Astrocyte (in vitro differentiated cells and primary cell): ENCODE results near the gene SYTL2. TPM values are rescaled to one million over a fixed set of nuclear protein-coding genes. Genes with fewer than 3 reads are reported as not detected.

ENCODE experiments used
- DNase-seq: peaks from one replicate; pipeline ENCODE4 v3.0.0-alpha.2; 2010; ENCODE audit warnings: low read depth
- FAIRE-seq: peaks from 2 replicates; lab custom pipeline; 2011; peaks lifted over from hg19 to GRCh38; lab: Jason Lieb, UNC
- H2AFZ ChIP-seq: 2 replicates; pipeline ENCODE4 v1.6.0; 2012; ENCODE audit warnings: low read depth, low read length, inconsistent platforms
- H3K27ac ChIP-seq: 2 replicates; pipeline ENCODE4 v1.5.1; 2011; ENCODE audit warnings: low read depth, low read length, inconsistent platforms
- H3K27me3 ChIP-seq: 2 replicates; pipeline ENCODE4 v1.6.0; 2011; ENCODE audit warnings: low read length, inconsistent platforms; ENCODE audit not compliant: insufficient read depth
- H3K36me3 ChIP-seq: 2 replicates; pipeline ENCODE4 v1.5.1; 2011; ENCODE audit warnings: low read length, inconsistent platforms; ENCODE audit not compliant: insufficient read depth
- H3K4me1 ChIP-seq: 2 replicates; pipeline ENCODE4 v1.5.1; 2011; ENCODE audit warnings: low read length, inconsistent platforms; ENCODE audit not compliant: insufficient read depth
- H3K4me2 ChIP-seq: 2 replicates; pipeline ENCODE4 v1.6.0; 2012; ENCODE audit warnings: low read length, inconsistent platforms
- H3K4me3 ChIP-seq: 2 replicates; pipeline ENCODE4 v1.5.1; 2011; ENCODE audit warnings: low read depth, mild to moderate bottlenecking, low read length, inconsistent platforms; ENCODE audit not compliant: insufficient read depth
- H3K79me2 ChIP-seq: 2 replicates; pipeline ENCODE4 v1.6.0; 2012; ENCODE audit warnings: mild to moderate bottlenecking, low read length, inconsistent platforms; ENCODE audit not compliant: insufficient read depth
- H3K9ac ChIP-seq: 2 replicates; pipeline ENCODE4 v1.6.0; 2012; ENCODE audit warnings: mild to moderate bottlenecking, low read length, inconsistent platforms
- H3K9me3 ChIP-seq: 2 replicates; pipeline ENCODE4 v1.5.1; 2012; ENCODE audit warnings: low read depth, mild to moderate bottlenecking, low read length, inconsistent platforms; ENCODE audit not compliant: insufficient read depth
- H4K20me1 ChIP-seq: 2 replicates; pipeline ENCODE4 v1.6.0; 2012; ENCODE audit warnings: low read length, inconsistent platforms; ENCODE audit not compliant: insufficient read depth
- H3K27ac Mint-ChIP-seq: one replicate; pipeline ENCODE4 v1.8.0; 2021; ENCODE audit warnings: mild to moderate bottlenecking, mixed read lengths; ENCODE audit not compliant: unreplicated experiment
- H3K27me3 Mint-ChIP-seq: one replicate; pipeline ENCODE4 v1.8.0; 2021; ENCODE audit warnings: low read depth, mixed read lengths; ENCODE audit not compliant: unreplicated experiment
- H3K36me3 Mint-ChIP-seq: one replicate; pipeline ENCODE4 v1.8.0; 2021; ENCODE audit warnings: low read depth, mixed read lengths; ENCODE audit not compliant: unreplicated experiment
- H3K4me1 Mint-ChIP-seq: one replicate; pipeline ENCODE4 v1.8.0; 2021; ENCODE audit warnings: low read depth, mixed read lengths; ENCODE audit not compliant: unreplicated experiment
- H3K4me3 Mint-ChIP-seq: one replicate; pipeline ENCODE4 v1.8.0; 2021; ENCODE audit warnings: mild to moderate bottlenecking, moderate library complexity, mixed read lengths; ENCODE audit not compliant: unreplicated experiment
- H3K9me3 Mint-ChIP-seq: one replicate; pipeline ENCODE4 v1.8.0; 2021; ENCODE audit warnings: mild to moderate bottlenecking, mixed read lengths; ENCODE audit not compliant: unreplicated experiment
- EZH2 ChIP-seq: IDR thresholded peaks from 2 replicates; pipeline ENCODE4 v1.6.1; 2012; ENCODE audit warnings: mild to moderate bottlenecking, low read length, inconsistent platforms; ENCODE audit not compliant: insufficient read depth
- total RNA-seq: library from RNA; stranded (reverse); gene quantifications from 2 replicates; pipeline ENCODE4 v1.2.1, GENCODE V29; 2021
- TF ChIP-seq, protein P1 (sequence below): IDR thresholded peaks from 2 replicates; pipeline ENCODE4 v1.5.1; 2011; ENCODE audit warnings: low read depth, mild to moderate bottlenecking, inconsistent platforms, low read length, moderate library complexity; ENCODE audit not compliant: insufficient read depth

Gene SYTL2
- total RNA-seq, 1 donor from 2014 or later = 36.9 TPM

GRCh38 chr11:85774256-85775101 is 36.5 kb downstream of the SYTL2 start:
- H3K9me3 ChIP-seq = no peaks in the 10 kb centered on the region
- H3K27me3 ChIP-seq = no peaks in the 10 kb centered on the region
- peaks cover 5% of the 10 kb centered on the region for H3K36me3 Mint-ChIP-seq
- H3K9ac ChIP-seq = no peak overlapping the region
- no peak for TF ChIP-seq EZH2
- TF ChIP-seq, protein P1, sequence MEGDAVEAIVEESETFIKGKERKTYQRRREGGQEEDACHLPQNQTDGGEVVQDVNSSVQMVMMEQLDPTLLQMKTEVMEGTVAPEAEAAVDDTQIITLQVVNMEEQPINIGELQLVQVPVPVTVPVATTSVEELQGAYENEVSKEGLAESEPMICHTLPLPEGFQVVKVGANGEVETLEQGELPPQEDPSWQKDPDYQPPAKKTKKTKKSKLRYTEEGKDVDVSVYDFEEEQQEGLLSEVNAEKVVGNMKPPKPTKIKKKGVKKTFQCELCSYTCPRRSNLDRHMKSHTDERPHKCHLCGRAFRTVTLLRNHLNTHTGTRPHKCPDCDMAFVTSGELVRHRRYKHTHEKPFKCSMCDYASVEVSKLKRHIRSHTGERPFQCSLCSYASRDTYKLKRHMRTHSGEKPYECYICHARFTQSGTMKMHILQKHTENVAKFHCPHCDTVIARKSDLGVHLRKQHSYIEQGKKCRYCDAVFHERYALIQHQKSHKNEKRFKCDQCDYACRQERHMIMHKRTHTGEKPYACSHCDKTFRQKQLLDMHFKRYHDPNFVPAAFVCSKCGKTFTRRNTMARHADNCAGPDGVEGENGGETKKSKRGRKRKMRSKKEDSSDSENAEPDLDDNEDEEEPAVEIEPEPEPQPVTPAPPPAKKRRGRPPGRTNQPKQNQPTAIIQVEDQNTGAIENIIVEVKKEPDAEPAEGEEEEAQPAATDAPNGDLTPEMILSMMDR = no peak
- H3K79me2 ChIP-seq = no peaks in the 10 kb centered on the region
- DNase-seq = no peak
- no peaks in the 10 kb centered on the region for H3K27me3 Mint-ChIP-seq
- H3K4me1 ChIP-seq = peaks cover 14% of the 10 kb centered on the region
- peaks cover 10% of the 10 kb centered on the region for H3K9me3 Mint-ChIP-seq
- FAIRE-seq = no peak
- no peak overlapping the region for H3K4me2 ChIP-seq
- H2AFZ ChIP-seq = no peak overlapping the region
- no peaks in the 10 kb centered on the region for H4K20me1 ChIP-seq
- H3K4me3 Mint-ChIP-seq = no peak overlapping the region
- no peak overlapping the region for H3K4me3 ChIP-seq
- no peaks in the 10 kb centered on the region for H3K36me3 ChIP-seq
- H3K27ac Mint-ChIP-seq = no peak overlapping the region
- H3K27ac ChIP-seq = no peak overlapping the region
- H3K4me1 Mint-ChIP-seq = peaks cover 23% of the 10 kb centered on the region

DNA sequence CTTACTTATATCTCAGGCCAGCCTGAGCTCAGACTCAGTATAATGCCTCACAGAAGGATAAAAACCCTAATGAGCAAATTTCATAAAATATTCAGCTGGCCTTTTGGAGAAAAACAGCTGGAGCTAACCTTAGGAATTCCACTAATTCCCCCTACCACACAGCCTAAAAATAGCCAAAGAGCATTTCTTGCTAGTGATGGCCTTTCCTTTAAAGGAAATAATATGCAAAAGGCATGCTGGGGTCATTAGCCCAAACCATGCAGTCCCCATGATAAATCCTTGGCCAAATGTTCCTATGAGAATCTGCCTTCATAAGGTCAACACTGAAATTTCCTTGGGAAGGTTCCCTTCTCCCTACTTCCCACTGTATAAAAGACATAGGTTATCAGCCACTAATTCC is 38.2 kb downstream of the SYTL2 start:
- TF ChIP-seq, protein P1 = no peak
- TF ChIP-seq EZH2 = no peak
- Histone ChIP-seq H3K4me2 (peak overlapping the region; percentile 42), H3K9ac (no peak overlapping the region), H3K4me1 (peaks cover 14% of the 10 kb centered on the region), H3K79me2 (no peaks in the 10 kb centered on the region), H4K20me1 (no peaks in the 10 kb centered on the region), H3K36me3 (no peaks in the 10 kb centered on the region), H2AFZ (no peak overlapping the region), H3K27me3 (no peaks in the 10 kb centered on the region), H3K27ac (peak overlapping the region; percentile 40), H3K9me3 (no peaks in the 10 kb centered on the region), H3K4me3 (no peak overlapping the region)
- DNase-seq (peak; percentile 86), FAIRE-seq (peak; percentile 9)
- peak overlapping the region; percentile 68 for H3K27ac Mint-ChIP-seq
- no peak overlapping the region for H3K4me3 Mint-ChIP-seq
- H3K4me1 Mint-ChIP-seq = peaks cover 22% of the 10 kb centered on the region
- H3K27me3 Mint-ChIP-seq = no peaks in the 10 kb centered on the region
- H3K9me3 Mint-ChIP-seq = peaks cover 18% of the 10 kb centered on the region
- H3K36me3 Mint-ChIP-seq = peaks cover 15% of the 10 kb centered on the region

GRCh38 chr11:85771568-85771967 is 39.4 kb downstream of the SYTL2 start:
- no peak for TF ChIP-seq EZH2
- TF ChIP-seq, protein P1 = no peak
- no peak for FAIRE-seq

More at GRCh38 chr11:85771568-85771967, 39.4 kb downstream of the SYTL2 start:
- no peaks in the 10 kb centered on the region for H3K79me2 ChIP-seq
- no peak overlapping the region for H3K27ac ChIP-seq
- Mint-ChIP-seq H3K36me3 (peaks cover 13% of the 10 kb centered on the region), H3K27ac (no peak overlapping the region), H3K9me3 (peaks cover 18% of the 10 kb centered on the region), H3K4me3 (no peak overlapping the region), H3K27me3 (no peaks in the 10 kb centered on the region), H3K4me1 (peaks cover 21% of the 10 kb centered on the region)
- H3K4me3 ChIP-seq = no peak overlapping the region
- H2AFZ ChIP-seq = no peak overlapping the region
- H4K20me1 ChIP-seq = no peaks in the 10 kb centered on the region
- DNase-seq = no peak
- H3K4me1 ChIP-seq = peaks cover 14% of the 10 kb centered on the region
- H3K36me3 ChIP-seq = no peaks in the 10 kb centered on the region
- H3K9ac ChIP-seq = no peak overlapping the region
- no peak overlapping the region for H3K4me2 ChIP-seq
- no peaks in the 10 kb centered on the region for H3K27me3 ChIP-seq
- no peaks in the 10 kb centered on the region for H3K9me3 ChIP-seq
